PFSK-1 (cell line): ENCODE data around the gene ANKS1B.

Experiments
- FOXP2 ChIP-seq: optimal IDR thresholded peaks from 2 replicates; pipeline ENCODE3; 2011; ENCODE audit warnings: borderline replicate concordance, control low read depth, inconsistent platforms; ENCODE audit not compliant: insufficient read depth; ENCODE audit errors: extremely low read length, extremely low read depth
- POLR2AphosphoS5 ChIP-seq: IDR thresholded peaks from 2 replicates; pipeline ENCODE4 v1.6.1; 2012; ENCODE audit warnings: low read depth, mild to moderate bottlenecking, control low read depth, low read length, moderate library complexity
- REST ChIP-seq, 2 experiments: IDR thresholded peaks; 2 replicates each; pipeline versions ENCODE4 v1.6.1 to v1.8.0; 2011 to 2012; ENCODE audit warnings: low read depth in 2 of 2, low read length in 2 of 2, control low read depth in 1 of 2, inconsistent platforms in 1 of 2, mild to moderate bottlenecking in 1 of 2, moderate library complexity in 1 of 2; ENCODE audit not compliant: insufficient read depth in 1 of 2
- TAF1 ChIP-seq: IDR thresholded peaks from 2 replicates; pipeline ENCODE4 v1.6.1; 2012; ENCODE audit warnings: low read length, control low read depth, borderline replicate concordance; ENCODE audit not compliant: insufficient read depth

GRCh38 chr12:98883231-98883630 is 1101.5 kb downstream of the ANKS1B start:
- TF ChIP-seq REST (IDR thresholded peaks at IDR 0.05; ENCODE audit: insufficient read depth in 1 of 2, low read depth in 2 of 2, low read length in 2 of 2) (no peak), POLR2AphosphoS5 (no peak), FOXP2 (no peak), TAF1 (no peak)
